Measurements from ENCODE around the gene MXRA7. TPM values are rescaled to one million over a fixed set of nuclear protein-coding genes. Genes with fewer than 3 reads are reported as not detected.

Gene MXRA7
- total RNA-seq, 2 donors from 2014 or later = 241 to 341 TPM

- DNase-seq (ENCODE audit: low spot score) = no peak
- H3K36me3 ChIP-seq = peaks cover 44% of the 10 kb centered on the region
- TF ChIP-seq, protein P1, sequence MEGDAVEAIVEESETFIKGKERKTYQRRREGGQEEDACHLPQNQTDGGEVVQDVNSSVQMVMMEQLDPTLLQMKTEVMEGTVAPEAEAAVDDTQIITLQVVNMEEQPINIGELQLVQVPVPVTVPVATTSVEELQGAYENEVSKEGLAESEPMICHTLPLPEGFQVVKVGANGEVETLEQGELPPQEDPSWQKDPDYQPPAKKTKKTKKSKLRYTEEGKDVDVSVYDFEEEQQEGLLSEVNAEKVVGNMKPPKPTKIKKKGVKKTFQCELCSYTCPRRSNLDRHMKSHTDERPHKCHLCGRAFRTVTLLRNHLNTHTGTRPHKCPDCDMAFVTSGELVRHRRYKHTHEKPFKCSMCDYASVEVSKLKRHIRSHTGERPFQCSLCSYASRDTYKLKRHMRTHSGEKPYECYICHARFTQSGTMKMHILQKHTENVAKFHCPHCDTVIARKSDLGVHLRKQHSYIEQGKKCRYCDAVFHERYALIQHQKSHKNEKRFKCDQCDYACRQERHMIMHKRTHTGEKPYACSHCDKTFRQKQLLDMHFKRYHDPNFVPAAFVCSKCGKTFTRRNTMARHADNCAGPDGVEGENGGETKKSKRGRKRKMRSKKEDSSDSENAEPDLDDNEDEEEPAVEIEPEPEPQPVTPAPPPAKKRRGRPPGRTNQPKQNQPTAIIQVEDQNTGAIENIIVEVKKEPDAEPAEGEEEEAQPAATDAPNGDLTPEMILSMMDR (IDR thresholded peaks at IDR 0.05) = peak; percentile 52
- H3K4me3 ChIP-seq = no peak overlapping the region
- H3K27me3 ChIP-seq (replicated peaks; ENCODE audit: insufficient read depth) = no peaks in the 10 kb centered on the region
- peaks cover 1 to 10% of the 10 kb centered on the region in 2 donors for H3K4me1 ChIP-seq (ENCODE audit: control insufficient read depth in 1 of 2, low read depth in 2 of 2)
- H3K9me3 ChIP-seq = no peaks in the 10 kb centered on the region
- H3K27ac ChIP-seq = no peak overlapping the region
- ATAC-seq (ENCODE audit: insufficient number of reproducible peaks, low FRiP score, low read depth) = no peak
Measured at GRCh38 chr17:76681222-76682137, 29.3 kb downstream of the MXRA7 start.

- Histone ChIP-seq H3K36me3 (peaks cover 28% of the 10 kb centered on the region), H3K9me3 (no peaks in the 10 kb centered on the region), H3K27ac (no peak overlapping the region), H3K4me3 (no peak overlapping the region), H3K27me3 (replicated peaks; ENCODE audit: insufficient read depth) (no peaks in the 10 kb centered on the region), H3K4me1 (ENCODE audit: control insufficient read depth in 1 of 2, low read depth in 2 of 2) (peaks cover 0 to 9% of the 10 kb centered on the region in 2 donors)
- TF ChIP-seq, protein P1 (IDR thresholded peaks at IDR 0.05) = no peak
- DNase-seq (ENCODE audit: low spot score) (no peak), ATAC-seq (ENCODE audit: insufficient number of reproducible peaks, low FRiP score, low read depth) (no peak)
Measured at GRCh38 chr17:76679239-76679638, 31.5 kb downstream of the MXRA7 start.

- TF ChIP-seq, protein P1 (IDR thresholded peaks at IDR 0.05) = no peak
- Histone ChIP-seq H3K9me3 (no peaks in the 10 kb centered on the region), H3K4me3 (no peak overlapping the region), H3K27ac (no peak overlapping the region), H3K4me1 (ENCODE audit: control insufficient read depth in 1 of 2, low read depth in 2 of 2) (peaks cover 0 to 9% of the 10 kb centered on the region in 2 donors), H3K27me3 (replicated peaks; ENCODE audit: insufficient read depth) (no peaks in the 10 kb centered on the region), H3K36me3 (peaks cover 23% of the 10 kb centered on the region)
- DNase-seq (ENCODE audit: low spot score) = no peak
- no peak for ATAC-seq (ENCODE audit: insufficient number of reproducible peaks, low FRiP score, low read depth)
Measured at GRCh38 chr17:76678330-76678729, 32.4 kb downstream of the MXRA7 start.

DNA sequence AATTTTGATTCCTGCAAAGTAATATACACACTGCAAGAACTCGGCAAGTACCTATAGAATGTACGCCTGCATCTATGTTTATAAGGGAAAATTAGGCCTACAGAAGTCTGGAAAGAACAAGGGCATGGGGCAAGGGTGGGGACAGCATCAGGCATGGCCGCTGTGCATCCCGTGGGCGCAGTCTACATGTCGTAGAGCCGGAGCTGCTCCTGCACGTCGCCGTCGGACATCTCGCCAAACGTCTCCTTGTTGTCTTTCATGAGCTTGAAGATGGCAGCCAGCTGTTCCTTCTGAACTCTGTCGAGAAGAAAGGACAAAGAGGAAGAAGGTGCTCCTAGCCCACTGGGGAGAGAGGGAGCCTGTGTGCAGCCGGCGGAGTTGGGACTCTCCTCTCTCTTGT lies 33.4 kb downstream of the MXRA7 start:
- Histone ChIP-seq H3K27ac (no peak overlapping the region), H3K27me3 (replicated peaks; ENCODE audit: insufficient read depth) (no peaks in the 10 kb centered on the region), H3K4me3 (no peak overlapping the region), H3K36me3 (peaks cover 15% of the 10 kb centered on the region), H3K9me3 (no peaks in the 10 kb centered on the region), H3K4me1 (ENCODE audit: control insufficient read depth in 1 of 2, low read depth in 2 of 2) (peaks cover 0 to 13% of the 10 kb centered on the region in 2 donors)
- DNase-seq (ENCODE audit: low spot score) (no peak), ATAC-seq (ENCODE audit: insufficient number of reproducible peaks, low FRiP score, low read depth) (no peak)
- TF ChIP-seq, protein P1 (IDR thresholded peaks at IDR 0.05) = no peak

GRCh38 chr17:76676629-76677028 lies 34.1 kb downstream of the MXRA7 start:
- no peaks in the 10 kb centered on the region for H3K27me3 ChIP-seq (replicated peaks; ENCODE audit: insufficient read depth)
- no peak overlapping the region for H3K27ac ChIP-seq
- H3K4me3 ChIP-seq = no peak overlapping the region
- TF ChIP-seq, protein P1 (IDR thresholded peaks at IDR 0.05) = no peak
- no peaks in the 10 kb centered on the region for H3K9me3 ChIP-seq
- no peak for DNase-seq (ENCODE audit: low spot score)
- ATAC-seq (ENCODE audit: insufficient number of reproducible peaks, low FRiP score, low read depth) = no peak
- peaks cover 0 to 10% of the 10 kb centered on the region in 2 donors for H3K4me1 ChIP-seq (ENCODE audit: control insufficient read depth in 1 of 2, low read depth in 2 of 2)
- peaks cover 15% of the 10 kb centered on the region for H3K36me3 ChIP-seq

Measured in thoracic aorta (tissue), 2 donors.